Duodenal mucosa (tissue), 2 donors: ENCODE measurements around the gene TTC13.
"Not testable (repeated sequence)": the region's sequence is repeated elsewhere in the genome, so short reads cannot be mapped to it uniquely, and the experiment has no call there.

Experiments used
- H3K27ac ChIP-seq: one replicate; pipeline ENCODE4 v1.7.0; 2013; ENCODE audit warnings: low read depth, low read length
- H3K27me3 ChIP-seq, 2 donors: one replicate each; pipeline ENCODE4 v1.7.0; 2013; ENCODE audit warnings: low read length in 2 of 2, control low read depth in 1 of 2; ENCODE audit not compliant: insufficient read depth in 2 of 2, control insufficient read depth in 1 of 2
- H3K36me3 ChIP-seq, 2 donors: one replicate each; pipeline ENCODE4 v1.7.0; 2013; ENCODE audit warnings: low read length in 2 of 2, control low read depth in 1 of 2; ENCODE audit not compliant: insufficient read depth in 2 of 2, control insufficient read depth in 1 of 2
- H3K4me1 ChIP-seq, 2 donors: one replicate each; pipeline ENCODE4 v1.7.0; 2013; ENCODE audit warnings: low read length in 2 of 2, control low read depth in 1 of 2; ENCODE audit not compliant: insufficient read depth in 2 of 2, control insufficient read depth in 1 of 2
- H3K4me3 ChIP-seq, 2 donors: one replicate each; pipeline ENCODE4 v1.7.0; 2013; ENCODE audit warnings: low read length in 2 of 2, low read depth in 1 of 2
- H3K9ac ChIP-seq, 2 donors: one replicate each; pipeline ENCODE4 v1.7.0; 2013; ENCODE audit warnings: low read length in 2 of 2, low read depth in 1 of 2
- H3K9me3 ChIP-seq, 2 donors: one replicate each; pipeline ENCODE4 v1.7.0; 2013; ENCODE audit warnings: low read length in 2 of 2, control low read depth in 1 of 2; ENCODE audit not compliant: control insufficient read depth in 1 of 2

TTC13 gene

GRCh38 chr1:231019711-231020110 lies 41.0 kb upstream of the TTC13 start:
- Histone ChIP-seq H3K9me3 (no peaks in the 10 kb centered on the region), H3K27me3 (no peaks in the 10 kb centered on the region), H3K4me3 (no peak overlapping the region), H3K27ac (no peak overlapping the region), H3K36me3 (no peaks in the 10 kb centered on the region), H3K9ac (no peak overlapping the region), H3K4me1 (peaks cover 0 to 2% of the 10 kb centered on the region in 2 donors)

- H3K9ac ChIP-seq = no peak overlapping the region
Measured at GRCh38 chr1:231016966-231017365, 38.3 kb upstream of the TTC13 start.

GRCh38 chr1:231016234-231016633 lies 37.6 kb upstream of the TTC13 start:
- Histone ChIP-seq H3K9me3 (no peaks in the 10 kb centered on the region), H3K9ac (no peak overlapping the region), H3K4me3 (no peak overlapping the region), H3K4me1 (peaks cover 0 to 2% of the 10 kb centered on the region in 2 donors), H3K36me3 (no peaks in the 10 kb centered on the region), H3K27ac (no peak overlapping the region), H3K27me3 (no peaks in the 10 kb centered on the region)

More at GRCh38 chr1:231016966-231017365, 38.3 kb upstream of the TTC13 start:
- Histone ChIP-seq H3K9me3 (no peaks in the 10 kb centered on the region), H3K27ac (no peak overlapping the region), H3K27me3 (no peaks in the 10 kb centered on the region), H3K36me3 (no peaks in the 10 kb centered on the region), H3K4me1 (peaks cover 0 to 2% of the 10 kb centered on the region in 2 donors), H3K4me3 (no peak overlapping the region)

GRCh38 chr1:231013391-231014015 lies 34.8 kb upstream of the TTC13 start:
- peaks cover 0 to 1% of the 10 kb centered on the region in 2 donors for H3K9me3 ChIP-seq
- no peak overlapping the region for H3K9ac ChIP-seq
- no peak overlapping the region for H3K4me3 ChIP-seq
- H3K36me3 ChIP-seq = no peaks in the 10 kb centered on the region
- no peaks in the 10 kb centered on the region for H3K27me3 ChIP-seq
- no peaks in the 10 kb centered on the region for H3K4me1 ChIP-seq
- no peak overlapping the region for H3K27ac ChIP-seq

GRCh38 chr1:231011963-231012362 lies 33.3 kb upstream of the TTC13 start:
- Histone ChIP-seq H3K27me3 (no peaks in the 10 kb centered on the region), H3K4me1 (no peaks in the 10 kb centered on the region), H3K27ac (no peak overlapping the region)

GRCh38 chr1:231011360-231011759 lies 32.7 kb upstream of the TTC13 start:
- H3K27me3 ChIP-seq = no peaks in the 10 kb centered on the region
- H3K9ac ChIP-seq = no peak overlapping the region
- H3K4me1 ChIP-seq = no peaks in the 10 kb centered on the region
- no peak overlapping the region for H3K27ac ChIP-seq
- H3K9me3 ChIP-seq = peaks cover 2 to 7% of the 10 kb centered on the region in 2 donors
- no peak overlapping the region for H3K4me3 ChIP-seq
- no peaks in the 10 kb centered on the region for H3K36me3 ChIP-seq

More at GRCh38 chr1:231011963-231012362, 33.3 kb upstream of the TTC13 start:
- Histone ChIP-seq H3K9me3 (peaks cover 2 to 3% of the 10 kb centered on the region in 2 donors), H3K4me3 (no peak overlapping the region), H3K36me3 (no peaks in the 10 kb centered on the region), H3K9ac (no peak overlapping the region)

- H3K9ac ChIP-seq, H3K4me1 ChIP-seq, H3K4me3 ChIP-seq, H3K27me3 ChIP-seq, H3K27ac ChIP-seq, H3K36me3 ChIP-seq: not testable (repeated sequence)
- H3K9me3 ChIP-seq = peaks cover 13 to 28% of the 10 kb centered on the region in 2 donors
Measured at GRCh38 chr1:231007535-231007934, 28.9 kb upstream of the TTC13 start.

- H3K27ac ChIP-seq = no peak overlapping the region
- peaks cover 10 to 23% of the 10 kb centered on the region in 2 donors for H3K9me3 ChIP-seq
- H3K4me1 ChIP-seq = no peaks in the 10 kb centered on the region
- no peak overlapping the region for H3K9ac ChIP-seq
- no peaks in the 10 kb centered on the region for H3K27me3 ChIP-seq
- peaks cover 34 to 52% of the 10 kb centered on the region in 2 donors for H3K36me3 ChIP-seq
- H3K4me3 ChIP-seq = no peak overlapping the region
Measured at GRCh38 chr1:231001892-231002291, 23.2 kb upstream of the TTC13 start.

- no peak overlapping the region for H3K4me3 ChIP-seq
- no peaks in the 10 kb centered on the region for H3K4me1 ChIP-seq
- H3K27ac ChIP-seq = no peak overlapping the region
- H3K27me3 ChIP-seq = no peaks in the 10 kb centered on the region
- H3K36me3 ChIP-seq = peaks cover 39 to 63% of the 10 kb centered on the region in 2 donors
- H3K9me3 ChIP-seq = peaks cover 10 to 21% of the 10 kb centered on the region in 2 donors
- no peak overlapping the region for H3K9ac ChIP-seq
Measured at GRCh38 chr1:231000639-231001038, 22.0 kb upstream of the TTC13 start.

- Histone ChIP-seq H3K4me1 (no peaks in the 10 kb centered on the region), H3K27ac (no peak overlapping the region), H3K27me3 (no peaks in the 10 kb centered on the region), H3K9ac (no peak overlapping the region), H3K4me3 (no peak overlapping the region), H3K36me3 (peaks cover 40 to 68% of the 10 kb centered on the region in 2 donors), H3K9me3 (peaks cover 10 to 21% of the 10 kb centered on the region in 2 donors)
Measured at GRCh38 chr1:231000201-231000600, 21.5 kb upstream of the TTC13 start.
